Calu3 (cell line): ENCODE measurements around the gene SCN7A. TPM values are rescaled to one million over a fixed set of nuclear protein-coding genes. Genes with fewer than 3 reads are reported as not detected.

ENCODE experiments used
- BruUV-seq: library from RNA; stranded (reverse); fragments of 400-500 nt; replicated peaks from 2 replicates; lab custom pipeline; 2021; lab: Mats Ljungman, UMichigan
- CTCF ChIA-PET: fragments of 300-600 bp; sonication (Branson Sonifier 250); formaldehyde crosslinking; loops from one replicate; lab custom pipeline; 2022; ENCODE audit warnings: antibody characterized with exemption; lab: Charles Lee
- DNase-seq: peaks from one replicate; pipeline ENCODE4 v3.0.0; 2022
- H3K27ac Mint-ChIP-seq: one replicate; pipeline ENCODE4 v1.8.0; 2022; ENCODE audit warnings: mixed read lengths; ENCODE audit not compliant: unreplicated experiment
- H3K27me3 Mint-ChIP-seq: one replicate; pipeline ENCODE4 v1.8.0; 2022; ENCODE audit warnings: mixed read lengths; ENCODE audit not compliant: unreplicated experiment
- H3K36me3 Mint-ChIP-seq: one replicate; pipeline ENCODE4 v1.8.0; 2022; ENCODE audit warnings: mild to moderate bottlenecking, moderate library complexity, mixed read lengths; ENCODE audit not compliant: insufficient read depth, unreplicated experiment
- H3K4me1 Mint-ChIP-seq: one replicate; pipeline ENCODE4 v1.8.0; 2022; ENCODE audit warnings: mild to moderate bottlenecking, low read depth, mixed read lengths; ENCODE audit not compliant: unreplicated experiment
- H3K4me3 Mint-ChIP-seq: one replicate; pipeline ENCODE4 v1.8.0; 2022; ENCODE audit warnings: mild to moderate bottlenecking, low read depth, moderate library complexity, mixed read lengths; ENCODE audit not compliant: unreplicated experiment
- H3K9me3 Mint-ChIP-seq: one replicate; pipeline ENCODE4 v1.8.0; 2022; ENCODE audit warnings: low read depth, mixed read lengths; ENCODE audit not compliant: unreplicated experiment
- CTCF ChIP-seq: fragments of 200-600 bp; IDR thresholded peaks from one replicate; pipeline ENCODE4 v1.8.0; 2022; ENCODE audit warnings: antibody characterized with exemption; ENCODE audit not compliant: unreplicated experiment
- intact Hi-C: fragments of 100-400 bp; cut with micrococcal nuclease; formaldehyde crosslinking; loops from one replicate; pipeline ENCODE4 v1.10.0; 2022; ENCODE audit not compliant: unreplicated experiment
- total RNA-seq: library from RNA; stranded (reverse); gene quantifications from 2 replicates; pipeline ENCODE4 v1.2.3, GENCODE V29; 2022

The SCN7A gene
- total RNA-seq, 1 experiment from 2014 or later, result not detected

- Mint-ChIP-seq H3K36me3 (no peaks in the 10 kb centered on the region), H3K4me3 (no peak overlapping the region), H3K4me1 (no peaks in the 10 kb centered on the region), H3K27me3 (no peaks in the 10 kb centered on the region), H3K9me3 (no peaks in the 10 kb centered on the region), H3K27ac (no peak overlapping the region)
- CTCF ChIA-PET, result interaction anchor here (1.2 kb wide), 1 partner anchor 64 kb away, joined by 3 read pairs; no protein-coding TSS in a partner anchor
- no TSS peak for BruUV-seq
- no peak for TF ChIP-seq CTCF
- DNase-seq, result no peak
- intact Hi-C loops, result no loop called here
These were observed 59.6 kb downstream of the SCN7A start for GRCh38 chr2:166434491-166434890.

GRCh38 chr2:166433457-166433856 lies 60.6 kb downstream of the SCN7A start:
- H3K27me3 Mint-ChIP-seq, result no peaks in the 10 kb centered on the region
- no peak overlapping the region for H3K27ac Mint-ChIP-seq
- DNase-seq, result no peak
- TF ChIP-seq CTCF, result no peak
- intact Hi-C loops, result no loop called here
- CTCF ChIA-PET, result interaction anchor here (1.2 kb wide), 1 partner anchor 63 kb away, joined by 3 read pairs; no protein-coding TSS in a partner anchor
- H3K4me1 Mint-ChIP-seq, result no peaks in the 10 kb centered on the region
- no peak overlapping the region for H3K4me3 Mint-ChIP-seq
- BruUV-seq, result no TSS peak
- no peaks in the 10 kb centered on the region for H3K9me3 Mint-ChIP-seq
- no peaks in the 10 kb centered on the region for H3K36me3 Mint-ChIP-seq

- DNase-seq, result no peak
- intact Hi-C loops, result no loop called here
- Mint-ChIP-seq H3K27ac (no peak overlapping the region), H3K9me3 (no peaks in the 10 kb centered on the region), H3K4me1 (no peaks in the 10 kb centered on the region), H3K36me3 (no peaks in the 10 kb centered on the region), H3K27me3 (no peaks in the 10 kb centered on the region), H3K4me3 (no peak overlapping the region)
- TF ChIP-seq CTCF, result no peak
- no TSS peak for BruUV-seq
- CTCF ChIA-PET, result no interaction called here
These were observed 61.7 kb downstream of the SCN7A start for GRCh38 chr2:166432331-166432730.

GRCh38 chr2:166424841-166425240 lies 69.2 kb downstream of the SCN7A start:
- Mint-ChIP-seq H3K27ac (no peak overlapping the region), H3K27me3 (no peaks in the 10 kb centered on the region), H3K36me3 (no peaks in the 10 kb centered on the region), H3K4me3 (no peak overlapping the region), H3K9me3 (no peaks in the 10 kb centered on the region), H3K4me1 (no peaks in the 10 kb centered on the region)
- CTCF ChIA-PET, result no interaction called here
- DNase-seq, result no peak
- intact Hi-C loops, result loop anchor here (1.0 kb wide), 1 partner anchor 368 kb away; no protein-coding TSS in a partner anchor
- no TSS peak for BruUV-seq
- TF ChIP-seq CTCF, result no peak
